SK-N-SH (cell line): Measurements from ENCODE around the gene TAF1B.

ENCODE experiments used
- CTCF ChIP-seq: fragments of 200-600 bp; sonication (generic); IDR thresholded peaks from 2 replicates; pipeline ENCODE4 v1.6.1; 2017; ENCODE audit warnings: antibody characterized with exemption, mild to moderate bottlenecking, moderate library complexity
- JUND ChIP-seq: IDR thresholded peaks from 2 replicates; pipeline ENCODE4 v1.4.0; 2012
- MAX ChIP-seq: IDR thresholded peaks from 2 replicates; pipeline ENCODE4 v1.4.0; 2012; ENCODE audit warnings: low read depth
- RCOR1 ChIP-seq: fragments of 150-350 bp; IDR thresholded peaks from 2 replicates; pipeline ENCODE4 v1.6.1; 2017; ENCODE audit warnings: antibody characterized with exemption, low read length

GRCh38 chr2:9892236-9892635 is 49.0 kb downstream of the TAF1B start:
- no peak for TF ChIP-seq CTCF
- no peak for TF ChIP-seq RCOR1
- TF ChIP-seq JUND, result no peak
- TF ChIP-seq MAX, result no peak
